ENCODE results near the gene CTXND1.

Gene CTXND1

DNA sequence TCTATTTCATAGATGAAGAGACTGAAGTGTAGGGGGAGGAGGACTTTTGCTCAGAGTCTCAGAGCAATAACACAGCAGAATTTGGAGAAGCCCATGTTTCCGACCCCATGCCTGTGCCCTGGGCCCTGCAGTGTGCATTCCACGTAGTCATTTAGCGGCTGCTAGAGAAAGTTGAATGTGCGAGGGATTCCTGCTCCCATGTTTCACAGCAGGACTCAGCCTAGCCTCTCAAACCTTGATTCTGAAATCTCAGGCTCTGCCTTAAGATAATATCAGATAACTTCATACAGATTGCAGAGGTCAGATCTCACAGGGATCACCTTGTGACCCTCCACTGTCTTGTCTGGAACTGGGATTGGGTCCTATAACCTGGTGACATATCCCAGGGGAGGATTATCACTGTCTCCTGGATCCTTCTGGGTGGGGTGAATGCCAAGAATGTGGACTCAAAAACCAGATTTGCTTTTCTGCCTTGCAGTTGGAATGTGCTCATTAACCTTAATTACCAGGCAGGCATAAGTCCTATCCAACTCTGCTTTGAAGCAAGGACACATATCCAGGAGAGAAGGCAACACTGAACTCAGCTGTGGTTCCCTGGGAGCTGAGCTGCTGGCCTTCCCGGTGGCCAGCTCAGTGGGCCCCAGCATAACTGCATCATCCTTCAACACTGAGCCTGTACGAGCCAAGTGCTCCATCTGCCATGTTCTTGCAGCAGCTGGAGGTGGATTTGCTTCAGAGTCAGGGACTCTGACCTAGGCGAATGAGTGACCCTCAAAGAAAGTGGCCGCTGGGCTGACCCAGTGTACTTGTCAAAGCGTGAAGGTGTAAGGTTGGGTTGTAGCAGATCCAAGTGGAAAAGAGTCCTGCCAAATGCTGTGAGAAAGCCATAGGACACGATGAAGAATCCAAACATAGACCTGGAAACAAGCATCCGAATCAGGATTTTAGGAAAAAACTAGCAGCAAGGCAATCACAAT lies 43.0 kb downstream of the CTXND1 start:
- DNase-seq (ENCODE audit: low spot score): no peak

DNA sequence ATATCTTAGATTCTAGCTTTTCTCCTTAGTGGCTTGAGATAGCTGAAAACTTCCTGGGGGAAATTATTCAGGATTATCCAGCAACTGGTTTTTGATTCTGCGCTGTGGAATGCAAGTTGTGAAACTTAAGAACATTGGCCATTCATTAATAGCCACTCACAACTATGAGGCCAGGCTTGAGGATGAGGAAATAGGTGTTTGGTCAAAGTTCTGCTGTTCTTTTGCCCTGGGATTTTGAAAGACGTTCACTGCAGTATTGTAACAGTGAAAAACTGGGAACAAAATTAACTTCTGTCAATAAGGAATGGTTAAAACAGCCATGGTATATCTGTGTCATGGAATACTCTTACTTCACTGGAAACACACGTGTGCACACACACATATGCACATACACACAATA lies 44.1 kb downstream of the CTXND1 start:
- no peak for DNase-seq (ENCODE audit: low spot score)

DNA sequence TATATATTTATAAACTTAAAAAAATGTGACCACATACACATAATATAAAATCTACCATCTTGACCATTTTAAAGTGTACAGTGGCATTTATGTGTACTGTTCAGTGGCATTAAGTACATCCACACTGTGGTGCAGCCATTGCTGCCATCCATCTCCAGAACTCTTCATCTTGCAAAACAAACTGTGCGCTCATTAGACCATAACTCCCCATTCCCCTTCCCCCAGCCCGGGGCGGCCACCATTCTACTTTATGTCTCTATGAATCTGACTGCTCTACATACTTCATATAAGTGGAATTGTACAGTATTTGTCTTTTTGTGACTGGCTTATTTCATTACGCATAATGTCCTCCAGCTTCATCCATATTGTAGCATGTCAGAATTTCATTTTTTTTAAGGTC lies 47.8 kb downstream of the CTXND1 start:
- DNase-seq (ENCODE audit: low spot score): no peak

DNA sequence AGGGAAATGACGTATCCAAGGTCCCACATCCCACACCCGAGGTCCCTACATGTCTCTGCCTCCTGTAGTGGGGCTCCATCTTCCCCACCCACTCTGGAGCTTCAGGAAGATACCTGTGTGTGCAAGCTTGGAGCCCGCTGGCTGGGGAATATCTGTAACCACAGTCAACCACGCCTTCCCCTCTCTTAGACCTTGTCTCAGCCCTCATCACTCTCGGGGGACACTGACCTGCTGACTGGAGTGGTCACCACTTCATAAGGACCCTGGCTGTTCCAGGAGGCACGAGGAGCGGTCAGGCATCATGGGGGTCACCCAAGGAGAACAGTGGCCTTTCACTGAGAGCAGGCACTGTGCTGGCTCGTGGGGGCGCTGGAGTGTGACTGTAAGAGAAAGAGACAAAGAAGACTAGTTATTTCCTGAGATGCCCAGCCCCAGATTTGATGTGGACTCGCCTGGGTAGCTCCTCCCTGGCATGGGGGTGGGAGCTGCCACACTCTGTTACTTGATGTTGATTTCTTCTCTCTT lies 48.6 kb downstream of the CTXND1 start:
- DNase-seq (ENCODE audit: low spot score): no peak

DNA sequence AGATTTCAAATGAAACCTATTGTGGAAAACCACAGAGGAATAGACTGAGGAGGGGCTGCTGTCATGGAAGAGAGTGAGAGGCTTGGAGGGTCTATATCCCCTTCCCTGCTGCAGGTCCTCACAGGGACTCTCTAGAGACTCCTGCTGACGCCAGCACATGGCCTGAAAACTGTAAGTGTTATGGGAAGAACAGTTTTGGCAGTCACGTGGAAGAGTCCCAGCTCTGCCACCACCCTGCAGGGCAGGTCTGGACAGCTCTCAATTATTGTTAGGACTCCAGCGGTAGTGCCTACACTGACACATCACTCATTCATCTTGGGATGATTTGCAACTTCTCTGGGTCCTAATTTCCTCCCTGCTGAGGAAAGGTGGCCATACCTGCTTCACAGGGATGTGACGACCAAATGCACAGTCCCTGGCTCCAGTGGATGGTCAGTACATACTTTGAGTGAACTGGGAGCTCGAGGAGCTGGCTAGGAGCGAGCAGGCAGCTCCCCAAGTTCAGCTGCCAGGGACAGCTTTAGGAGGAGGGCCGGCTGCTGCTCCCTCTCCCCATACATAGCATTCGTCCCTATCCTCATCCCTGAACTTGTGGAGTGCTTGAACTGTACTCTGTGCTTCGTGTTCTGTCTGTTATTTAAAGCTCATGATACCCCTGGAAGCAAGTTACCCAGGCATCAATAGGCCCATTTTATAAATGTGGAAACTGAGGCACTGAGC lies 49.2 kb downstream of the CTXND1 start:
- no peak for DNase-seq (ENCODE audit: low spot score)

DNA sequence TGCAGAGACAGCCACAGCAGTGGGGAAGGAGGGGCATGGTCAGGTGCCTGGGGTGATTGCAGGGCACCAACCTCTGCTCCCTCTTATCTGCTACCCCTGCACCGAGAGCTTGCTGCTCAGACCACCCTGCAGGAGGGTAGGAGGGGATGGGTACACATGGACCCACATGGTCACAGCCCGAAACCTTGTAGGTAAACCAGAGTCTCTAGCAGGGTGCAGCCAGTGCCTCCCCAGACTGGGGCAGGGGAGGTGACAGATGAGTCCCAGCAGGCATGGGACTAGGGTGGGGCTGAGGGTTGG lies 50.0 kb downstream of the CTXND1 start:
- no peak for DNase-seq (ENCODE audit: low spot score)

DNA sequence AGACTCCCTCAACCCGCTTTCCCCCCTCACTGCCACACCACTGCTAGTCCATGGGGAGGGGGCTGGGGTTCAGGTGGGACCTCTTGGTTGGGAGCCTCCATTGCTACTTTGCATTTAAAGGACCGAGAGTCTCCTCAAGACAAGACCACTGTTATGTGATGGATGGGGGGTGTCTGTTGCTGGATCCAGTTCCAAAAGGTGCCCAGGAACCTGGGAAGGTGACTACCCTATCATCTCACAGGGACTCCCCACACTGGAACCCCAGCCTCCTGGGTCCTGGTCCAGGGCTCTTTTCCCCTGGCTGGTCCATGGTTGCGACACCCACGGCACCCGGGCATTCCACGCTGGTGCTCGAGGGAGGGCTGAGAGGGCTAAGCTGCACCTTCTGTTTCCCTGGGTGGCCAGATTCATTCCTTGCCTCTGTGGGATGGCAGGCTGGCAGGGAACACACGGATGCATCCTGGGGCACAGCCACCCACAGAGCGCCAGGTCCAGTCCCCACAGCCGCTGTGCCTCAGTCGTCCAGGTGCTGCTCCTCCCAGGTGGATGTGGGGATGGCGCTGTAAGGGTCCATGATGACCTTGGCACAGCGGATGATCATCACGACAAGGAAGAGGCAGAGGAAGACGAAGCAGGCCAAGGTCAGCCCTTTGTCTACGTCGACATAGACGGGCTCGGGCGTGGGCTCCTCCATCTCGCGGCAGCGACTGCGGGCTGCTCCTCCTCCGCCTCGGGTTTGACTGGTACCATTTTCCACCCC lies 50.6 kb downstream of the CTXND1 start:
- no peak for DNase-seq (ENCODE audit: low spot score)

DNA sequence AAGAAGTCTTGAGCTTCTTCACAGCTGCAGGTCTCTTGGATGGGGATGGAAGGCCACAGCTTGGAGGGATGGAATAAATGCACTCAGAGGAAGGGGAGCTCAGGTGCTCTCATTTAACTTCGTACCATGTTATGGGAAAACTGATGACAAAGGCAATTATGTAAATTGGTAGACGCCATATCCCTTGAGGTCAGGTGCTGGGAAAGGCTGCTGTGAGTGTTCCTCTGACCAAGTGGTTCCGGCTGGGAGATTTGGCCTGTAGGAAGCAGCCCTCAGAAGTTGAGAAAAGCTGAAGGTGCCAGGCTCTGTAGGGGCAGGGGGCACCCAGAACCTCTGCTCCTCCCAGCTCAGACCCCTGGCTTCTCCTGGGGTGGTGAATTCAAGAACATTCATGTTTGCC lies 52.1 kb downstream of the CTXND1 start:
- DNase-seq (ENCODE audit: low spot score): no peak

DNA sequence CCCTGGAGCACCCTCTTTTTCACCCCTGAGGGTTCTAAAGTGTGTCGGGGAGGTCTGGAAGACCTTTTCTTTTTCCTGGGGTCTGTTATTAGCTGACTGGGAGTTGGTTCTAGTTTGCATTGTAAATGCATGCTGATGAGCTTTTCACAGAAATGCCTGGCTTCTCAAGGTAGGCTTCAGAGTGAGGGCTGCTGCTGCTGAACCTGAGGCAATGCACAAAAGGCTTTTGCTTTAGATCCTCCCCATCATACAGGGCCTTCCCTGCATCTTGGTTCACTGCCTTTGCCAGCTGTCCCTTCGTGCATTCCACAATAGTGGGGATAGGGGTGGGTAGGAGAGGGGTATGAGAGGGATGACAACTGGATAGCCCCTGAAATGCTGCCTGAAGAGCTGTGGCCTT lies 52.6 kb downstream of the CTXND1 start:
- DNase-seq (ENCODE audit: low spot score): no peak

DNA sequence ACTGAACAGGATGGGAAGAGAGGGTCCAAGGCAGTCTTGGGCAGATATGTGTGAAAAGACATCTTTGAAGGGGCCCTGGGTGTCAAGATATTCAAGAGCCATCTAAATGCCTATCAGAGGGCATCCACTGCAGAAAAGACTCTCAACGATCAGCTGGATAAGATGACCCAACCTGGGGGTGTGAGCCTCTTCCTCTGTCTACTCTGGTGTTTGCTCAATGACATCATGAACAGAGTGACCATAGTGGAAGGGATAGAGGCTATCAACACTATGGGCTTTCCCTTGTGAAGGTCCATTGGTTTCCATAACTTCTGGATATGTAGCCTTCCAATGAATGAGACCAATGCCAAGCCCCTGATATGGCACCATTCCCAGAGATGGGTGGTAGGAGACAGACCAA lies 57.1 kb downstream of the CTXND1 start:
- DNase-seq (ENCODE audit: low spot score): no peak

DNA sequence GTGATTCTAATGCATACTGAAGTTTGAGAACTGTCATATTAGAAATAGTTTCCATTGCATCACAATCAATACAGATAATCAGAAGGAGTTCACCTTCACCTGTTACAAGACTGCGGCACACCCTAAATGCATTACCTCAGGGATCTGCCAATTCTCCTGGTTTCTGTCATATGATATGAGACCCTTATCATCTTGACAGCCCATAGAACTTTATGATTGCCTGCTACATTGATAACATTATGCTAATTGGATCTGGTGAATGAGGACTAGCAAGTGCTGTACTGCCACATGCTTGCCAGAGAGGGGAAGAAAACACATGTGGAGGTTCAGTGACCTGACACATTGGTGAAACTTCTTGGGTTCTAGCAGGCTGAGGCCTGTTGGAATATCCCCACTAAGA lies 57.8 kb downstream of the CTXND1 start:
- DNase-seq (ENCODE audit: low spot score): no peak

DNA sequence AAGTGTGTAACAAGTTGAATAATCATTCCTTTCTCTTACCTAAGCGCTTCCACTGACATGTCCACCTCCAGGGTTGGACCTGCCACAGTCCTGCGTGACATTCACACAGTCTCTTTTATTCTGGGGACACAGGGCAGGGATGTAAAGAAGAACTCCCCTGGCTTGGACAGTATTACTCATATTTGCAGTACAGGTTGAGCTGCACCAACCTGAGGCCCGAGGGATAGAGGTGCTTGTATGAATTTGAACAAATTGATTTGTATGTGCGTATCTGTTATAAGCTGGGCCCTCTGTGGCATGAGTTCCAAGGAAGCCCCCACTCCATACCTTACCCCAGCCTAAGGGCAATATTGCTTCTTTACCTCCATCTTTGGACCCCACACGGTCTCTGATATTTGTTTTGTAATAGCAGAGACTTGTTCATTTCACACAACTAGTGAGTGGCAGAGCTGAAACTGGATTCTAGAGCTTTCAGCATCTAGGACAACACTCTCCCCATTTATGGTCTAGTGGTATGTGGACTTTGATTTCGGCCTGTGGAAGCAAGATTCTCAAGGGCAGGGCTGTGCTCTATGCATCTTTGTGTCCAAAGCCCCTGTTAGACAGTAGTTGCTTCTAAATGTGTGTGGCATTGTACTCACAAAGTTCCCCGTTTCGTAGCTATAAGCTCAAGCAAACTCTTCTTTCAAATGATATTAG lies 60.0 kb downstream of the CTXND1 start:
- DNase-seq (ENCODE audit: low spot score): no peak

DNA sequence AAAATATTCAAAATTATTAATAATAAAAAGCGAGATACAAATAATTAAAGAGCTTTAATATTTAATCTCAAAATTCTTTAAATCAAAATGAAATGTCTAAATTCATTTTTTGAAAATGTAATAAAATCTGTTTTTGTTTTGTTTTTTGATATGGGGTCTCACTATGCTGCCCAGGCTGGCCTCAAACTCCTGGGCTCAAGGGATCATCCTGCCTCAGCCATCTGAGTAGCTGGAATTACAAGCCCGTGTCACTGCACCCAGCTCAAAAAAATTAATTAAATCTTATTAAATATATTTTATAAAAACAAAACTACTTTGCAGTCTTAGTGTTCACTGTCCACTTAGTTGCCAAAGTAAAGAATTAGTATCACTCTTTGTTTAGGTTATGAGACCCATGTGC lies 60.8 kb downstream of the CTXND1 start:
- no peak for DNase-seq (ENCODE audit: low spot score)

DNA sequence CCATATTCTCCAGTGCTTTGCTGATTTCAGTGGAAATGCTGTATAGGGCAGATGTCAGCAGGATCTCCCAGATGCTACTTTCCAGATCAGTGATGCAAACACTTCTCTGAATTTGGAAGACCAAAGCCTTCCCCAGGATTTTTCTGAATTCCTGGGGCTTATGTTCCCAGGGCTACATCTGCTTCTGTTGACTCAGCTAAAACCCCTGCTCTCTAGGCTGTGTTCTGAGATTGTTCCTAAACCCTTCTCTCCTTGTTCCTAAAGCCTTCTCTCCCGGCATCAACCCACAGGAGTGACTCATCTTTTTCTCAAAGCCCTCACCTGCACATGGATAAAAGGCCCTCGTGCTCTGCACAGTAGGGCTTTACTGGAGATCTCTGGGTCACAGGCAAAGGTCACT lies 63.8 kb downstream of the CTXND1 start:
- DNase-seq (ENCODE audit: low spot score): no peak

DNA sequence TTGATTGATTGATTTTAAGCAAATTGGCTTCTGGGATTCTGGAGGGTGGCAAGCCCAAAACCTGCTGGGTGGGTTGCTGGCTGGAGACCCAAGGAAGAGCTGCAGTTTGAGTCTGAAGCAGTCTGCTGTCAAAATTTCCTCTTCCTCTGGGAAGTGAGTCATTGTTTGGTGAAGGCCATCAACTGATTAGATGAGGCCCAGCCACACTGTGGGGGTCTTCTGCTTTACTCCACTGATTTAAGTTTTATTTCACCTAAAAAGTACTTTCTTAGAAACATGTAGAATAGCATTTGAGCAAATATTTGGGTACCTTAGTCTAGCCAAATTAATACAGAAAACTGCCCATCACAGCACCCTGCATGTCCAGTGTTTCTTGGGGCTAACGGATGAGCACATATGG lies 65.4 kb downstream of the CTXND1 start:
- DNase-seq (ENCODE audit: low spot score): no peak

DNA sequence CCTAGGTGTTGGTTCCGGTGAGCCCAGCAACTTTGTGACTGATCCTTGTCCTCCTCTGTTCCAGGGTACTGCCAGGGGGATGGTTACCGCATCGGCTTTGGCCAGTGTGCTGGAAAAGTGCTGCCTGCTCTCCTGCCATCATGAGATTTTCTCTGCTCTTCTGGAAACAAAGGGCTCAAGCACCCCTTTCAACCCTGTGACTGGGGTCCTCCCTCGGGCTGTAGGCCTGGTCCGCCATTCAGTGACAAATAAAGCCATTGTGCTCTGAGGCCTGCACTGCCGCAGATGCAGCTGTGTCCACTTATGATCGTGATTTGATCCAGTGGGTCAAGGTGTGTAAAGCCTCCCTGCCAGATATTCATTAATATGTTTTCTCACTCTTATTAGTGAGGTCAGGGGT lies 65.9 kb downstream of the CTXND1 start:
- DNase-seq (ENCODE audit: low spot score): no peak

DNA sequence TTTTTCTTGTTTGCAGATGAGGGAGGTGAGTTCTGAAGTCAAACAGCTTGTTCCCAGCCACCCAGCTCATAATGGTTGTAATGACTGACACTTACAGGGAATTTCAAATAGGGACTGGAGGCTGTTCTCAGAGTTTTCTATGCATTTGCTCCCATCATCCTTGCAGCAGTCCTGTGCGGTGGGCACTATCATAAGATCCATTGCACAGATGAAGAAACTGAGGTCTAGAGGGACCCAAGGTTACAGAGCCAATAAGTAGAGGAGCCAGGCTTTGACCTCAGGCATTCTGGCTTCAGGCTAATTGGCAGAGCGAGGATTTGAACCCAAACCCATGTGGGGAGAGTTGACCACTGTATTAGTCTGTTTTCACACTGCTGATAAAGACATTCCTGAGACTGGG lies 66.9 kb downstream of the CTXND1 start:
- no peak for DNase-seq (ENCODE audit: low spot score)

DNA sequence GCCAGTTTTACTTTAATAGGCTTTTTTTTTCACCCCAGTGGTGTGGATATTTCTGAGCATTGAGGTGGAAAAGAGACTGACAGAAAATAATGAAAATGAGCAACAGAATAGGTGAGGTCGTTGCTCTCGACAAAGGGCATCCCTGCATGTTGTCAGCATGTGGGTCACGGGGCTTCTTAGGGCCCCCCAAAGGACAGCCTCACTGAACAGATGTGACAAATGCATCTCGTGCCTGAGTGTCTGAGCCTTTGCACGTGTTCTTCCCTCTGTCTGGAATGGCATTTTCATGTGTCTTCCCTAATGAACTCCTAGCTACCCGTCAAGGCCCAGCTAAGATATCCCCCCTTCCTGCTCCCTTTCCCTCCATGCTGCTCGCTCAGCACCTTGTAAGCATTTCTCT lies 67.5 kb downstream of the CTXND1 start:
- DNase-seq (ENCODE audit: low spot score): no peak

DNA sequence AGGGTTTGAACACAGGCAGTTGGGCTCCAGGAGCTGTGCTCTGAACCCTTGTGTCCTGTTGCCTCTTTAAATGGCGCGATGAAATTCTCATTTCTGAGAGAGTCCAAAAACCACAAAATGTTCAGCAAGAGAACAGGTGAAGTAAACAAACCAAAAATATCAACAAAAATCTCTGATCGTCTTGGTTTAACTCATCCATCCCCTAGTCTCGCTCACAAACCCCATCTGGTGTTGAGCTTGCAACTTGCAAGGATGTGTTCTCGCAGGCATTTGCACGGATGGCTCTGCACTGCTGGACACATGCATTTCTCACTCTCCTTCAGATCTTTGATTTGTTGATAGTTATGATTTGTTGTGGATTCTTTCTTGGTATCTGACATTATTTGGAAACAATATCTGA lies 68.1 kb downstream of the CTXND1 start:
- peak; percentile 12 for DNase-seq (ENCODE audit: low spot score)

DNA sequence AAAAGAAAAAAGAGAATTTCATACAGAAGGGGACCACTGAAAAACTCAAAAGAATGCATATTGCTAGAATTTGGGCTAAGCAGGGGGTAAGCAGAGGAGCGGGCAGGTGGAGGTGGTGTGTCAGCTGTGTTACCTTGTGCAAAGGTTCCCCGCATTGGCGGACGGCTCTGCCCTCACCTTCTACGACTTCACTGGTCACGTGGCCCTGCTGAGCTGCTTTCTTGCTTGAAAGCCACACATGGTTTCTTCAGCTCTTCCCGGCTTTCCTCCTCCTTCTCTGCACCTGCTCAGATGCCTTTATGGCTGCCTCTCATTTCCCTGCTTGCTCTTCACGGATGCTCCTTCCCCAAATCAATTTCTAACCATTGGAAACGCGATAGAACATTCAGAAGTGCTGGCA lies 68.7 kb downstream of the CTXND1 start:
- no peak for DNase-seq (ENCODE audit: low spot score)

DNA sequence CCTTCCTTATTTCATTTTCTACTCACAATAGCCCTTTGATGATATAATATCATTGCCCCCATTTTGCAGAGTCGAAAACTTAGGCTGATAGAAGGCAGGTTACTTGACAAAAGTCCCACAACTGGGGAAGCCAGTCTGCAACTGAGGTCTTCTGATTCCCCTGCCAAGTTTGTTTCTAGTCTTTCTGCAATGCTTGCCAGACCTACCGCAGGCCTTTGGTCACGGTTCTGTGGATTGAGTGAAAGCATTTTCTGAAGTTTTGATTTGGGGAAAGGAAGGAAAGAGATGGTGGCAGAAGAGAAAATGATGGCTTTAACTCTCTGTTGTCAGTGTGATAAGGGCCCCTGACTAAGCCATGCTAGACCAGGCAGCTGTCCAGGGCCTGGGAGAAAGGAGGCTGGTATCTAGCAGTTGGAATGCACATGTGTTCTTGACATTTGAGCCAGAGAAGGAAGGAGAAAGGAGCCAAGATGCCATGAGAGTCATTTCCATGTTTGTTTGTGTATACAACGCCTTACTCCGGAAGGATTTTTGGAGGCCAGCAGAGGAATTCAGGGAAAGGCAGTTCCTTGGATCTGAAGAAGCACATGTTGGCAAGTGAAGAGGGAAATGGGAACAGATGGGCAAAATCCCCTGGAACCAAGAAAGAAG lies 69.3 kb downstream of the CTXND1 start:
- DNase-seq (ENCODE audit: low spot score): no peak

DNA sequence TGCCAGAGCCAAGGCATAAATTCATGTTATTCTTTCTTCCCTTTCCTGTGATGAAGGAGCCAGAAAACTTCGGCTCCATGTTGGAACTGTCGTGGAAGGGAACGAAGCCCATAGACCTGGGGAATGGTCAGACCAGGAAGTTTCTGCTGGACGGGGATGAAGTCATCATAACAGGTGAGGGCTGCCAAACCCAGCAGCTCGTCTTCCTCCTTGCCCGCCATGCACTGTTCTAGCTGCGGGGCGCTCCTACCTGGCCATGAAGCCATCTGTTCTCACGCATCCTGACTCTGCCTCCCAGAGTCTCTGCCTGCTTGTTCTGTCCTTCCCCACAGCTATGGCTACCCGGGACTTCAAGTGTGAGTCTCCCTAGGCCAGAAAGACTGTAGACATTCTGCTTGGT lies 71.0 kb downstream of the CTXND1 start:
- no peak for DNase-seq (ENCODE audit: low spot score)

Measured in NAMALWA (cell line).